ENCODE measurements around the gene CYP2B6.
"Not testable (repeated sequence)": the region's sequence is repeated elsewhere in the genome, so short reads cannot be mapped to it uniquely, and the experiment has no call there.

CYP2B6 gene

DNA sequence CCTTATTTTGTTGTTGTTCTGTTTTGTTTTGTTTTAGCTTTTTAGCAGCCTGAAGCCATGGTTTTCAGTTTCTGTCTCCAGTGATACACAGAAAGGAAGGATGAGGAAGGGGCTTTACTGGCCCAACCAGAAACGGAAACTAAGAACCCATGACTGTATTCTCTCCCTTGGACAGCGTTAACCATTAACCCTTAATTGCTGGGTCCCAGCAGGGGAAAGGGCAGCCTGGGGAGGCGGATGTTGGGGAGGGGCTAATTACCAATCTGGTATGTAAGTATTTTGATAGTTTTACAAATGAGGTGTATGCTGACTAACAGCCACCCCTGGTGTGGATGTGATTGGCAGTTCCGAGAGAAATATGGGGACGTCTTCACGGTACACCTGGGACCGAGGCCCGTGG, 12.6 kb downstream of the CYP2B6 start:
- not testable (repeated sequence) for H3K9me3 Mint-ChIP-seq; H3K27ac Mint-ChIP-seq; DNase-seq; H3K4me1 Mint-ChIP-seq; H3K36me3 Mint-ChIP-seq (ENCODE audit: low read depth); H3K4me3 Mint-ChIP-seq; ATAC-seq
- peaks cover 16% of the 10 kb centered on the region for H3K27me3 Mint-ChIP-seq

DNA sequence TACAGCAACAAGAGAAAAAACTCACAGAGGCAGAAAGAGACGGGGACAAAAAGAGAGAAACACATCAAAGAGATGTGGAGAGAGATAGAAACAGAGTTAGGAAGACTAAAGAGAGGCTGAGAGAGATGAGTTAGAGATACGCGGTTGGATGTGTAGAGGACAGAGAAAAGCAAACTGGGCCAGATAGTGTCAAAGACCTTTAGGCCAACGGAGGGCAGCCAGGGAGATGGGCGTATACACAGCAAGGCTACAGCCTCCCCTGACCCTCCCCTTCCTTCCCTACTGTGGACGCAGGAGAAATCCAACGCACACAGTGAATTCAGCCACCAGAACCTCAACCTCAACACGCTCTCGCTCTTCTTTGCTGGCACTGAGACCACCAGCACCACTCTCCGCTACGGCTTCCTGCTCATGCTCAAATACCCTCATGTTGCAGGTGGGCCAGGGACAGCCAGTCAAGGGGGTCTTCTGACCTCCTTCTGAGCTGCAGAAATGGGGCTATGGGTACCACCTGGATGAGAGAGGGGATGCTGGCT, 18.7 kb downstream of the CYP2B6 start:
- ATAC-seq: no peak
- H3K4me1 Mint-ChIP-seq: no peaks in the 10 kb centered on the region
- H3K36me3 Mint-ChIP-seq (ENCODE audit: low read depth): no peaks in the 10 kb centered on the region
- no peak for DNase-seq
- H3K4me3 Mint-ChIP-seq: no peak overlapping the region
- H3K27ac Mint-ChIP-seq: no peak overlapping the region
- no peaks in the 10 kb centered on the region for H3K9me3 Mint-ChIP-seq
- peaks cover 45% of the 10 kb centered on the region for H3K27me3 Mint-ChIP-seq

DNA sequence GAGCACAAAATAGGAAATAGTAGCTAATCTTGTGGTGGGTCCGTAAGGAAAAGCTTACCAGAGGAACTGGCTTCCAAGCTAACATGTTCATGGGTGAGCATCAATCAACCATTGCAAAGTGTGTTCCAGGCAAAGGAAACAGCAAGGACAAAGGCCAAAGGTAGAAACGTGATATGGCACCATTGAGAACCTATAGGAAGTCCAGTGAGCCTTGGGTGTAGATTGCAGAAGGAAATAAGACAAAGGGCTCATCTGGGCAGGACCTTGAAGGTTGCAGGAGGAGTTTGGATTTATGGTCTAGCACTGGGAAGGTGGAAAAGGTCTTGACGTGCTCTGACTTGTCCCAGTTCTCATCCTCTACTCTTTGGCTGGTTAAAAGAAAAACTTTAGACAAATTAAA, 22.3 kb downstream of the CYP2B6 start:
- Mint-ChIP-seq H3K27ac (no peak overlapping the region), H3K4me1 (no peaks in the 10 kb centered on the region), H3K4me3 (no peak overlapping the region), H3K36me3 (ENCODE audit: low read depth) (no peaks in the 10 kb centered on the region), H3K27me3 (peaks cover 34% of the 10 kb centered on the region), H3K9me3 (no peaks in the 10 kb centered on the region)
- DNase-seq: no peak
- ATAC-seq: no peak

DNA sequence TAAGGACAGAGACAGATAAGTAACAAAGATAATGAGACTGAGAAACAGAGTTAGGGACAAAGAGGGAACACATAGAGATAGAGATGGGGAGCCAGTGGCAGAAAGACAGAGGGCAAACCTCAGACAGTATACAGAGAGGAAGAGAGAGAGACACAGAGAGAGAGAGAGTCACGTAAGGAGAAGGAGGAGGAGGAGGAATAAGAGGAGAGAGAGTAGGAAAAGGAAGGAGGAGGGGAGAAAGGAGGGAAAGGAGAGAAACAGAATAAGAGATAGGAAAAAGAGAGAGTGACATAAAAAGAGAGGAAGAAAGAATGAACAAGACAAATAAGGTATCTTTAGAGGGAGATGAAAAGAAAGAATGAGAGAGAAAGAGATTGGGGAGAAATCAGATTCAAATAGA, 23.6 kb downstream of the CYP2B6 start:
- no peak for DNase-seq
- no peaks in the 10 kb centered on the region for H3K4me1 Mint-ChIP-seq
- no peak overlapping the region for H3K27ac Mint-ChIP-seq
- H3K9me3 Mint-ChIP-seq: no peaks in the 10 kb centered on the region
- H3K36me3 Mint-ChIP-seq (ENCODE audit: low read depth): no peaks in the 10 kb centered on the region
- peaks cover 31% of the 10 kb centered on the region for H3K27me3 Mint-ChIP-seq
- ATAC-seq: no peak
- no peak overlapping the region for H3K4me3 Mint-ChIP-seq

DNA sequence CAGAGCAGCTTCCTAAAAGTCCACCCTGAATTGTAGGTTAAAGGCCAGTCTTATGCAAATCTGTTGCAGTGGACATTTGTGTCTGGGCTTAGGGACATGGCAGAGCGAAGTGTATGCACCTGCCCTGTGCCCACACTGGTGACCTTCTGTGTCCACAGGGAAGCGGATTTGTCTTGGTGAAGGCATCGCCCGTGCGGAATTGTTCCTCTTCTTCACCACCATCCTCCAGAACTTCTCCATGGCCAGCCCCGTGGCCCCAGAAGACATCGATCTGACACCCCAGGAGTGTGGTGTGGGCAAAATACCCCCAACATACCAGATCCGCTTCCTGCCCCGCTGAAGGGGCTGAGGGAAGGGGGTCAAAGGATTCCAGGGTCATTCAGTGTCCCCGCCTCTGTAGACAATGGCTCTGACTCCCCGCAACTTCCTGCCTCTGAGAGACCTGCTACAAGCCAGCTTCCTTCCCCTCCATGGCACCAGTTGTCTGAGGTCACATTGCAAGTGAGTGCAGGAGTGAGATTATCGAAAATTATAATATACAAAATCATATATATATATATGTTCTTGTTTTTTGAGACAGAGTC, 25.5 kb downstream of the CYP2B6 start:
- H3K4me3 Mint-ChIP-seq: no peak overlapping the region
- no peak for DNase-seq
- peaks cover 20% of the 10 kb centered on the region for H3K27me3 Mint-ChIP-seq
- no peak for ATAC-seq
- H3K36me3 Mint-ChIP-seq (ENCODE audit: low read depth): no peaks in the 10 kb centered on the region
- H3K9me3 Mint-ChIP-seq: no peaks in the 10 kb centered on the region
- H3K27ac Mint-ChIP-seq: no peak overlapping the region
- no peaks in the 10 kb centered on the region for H3K4me1 Mint-ChIP-seq

DNA sequence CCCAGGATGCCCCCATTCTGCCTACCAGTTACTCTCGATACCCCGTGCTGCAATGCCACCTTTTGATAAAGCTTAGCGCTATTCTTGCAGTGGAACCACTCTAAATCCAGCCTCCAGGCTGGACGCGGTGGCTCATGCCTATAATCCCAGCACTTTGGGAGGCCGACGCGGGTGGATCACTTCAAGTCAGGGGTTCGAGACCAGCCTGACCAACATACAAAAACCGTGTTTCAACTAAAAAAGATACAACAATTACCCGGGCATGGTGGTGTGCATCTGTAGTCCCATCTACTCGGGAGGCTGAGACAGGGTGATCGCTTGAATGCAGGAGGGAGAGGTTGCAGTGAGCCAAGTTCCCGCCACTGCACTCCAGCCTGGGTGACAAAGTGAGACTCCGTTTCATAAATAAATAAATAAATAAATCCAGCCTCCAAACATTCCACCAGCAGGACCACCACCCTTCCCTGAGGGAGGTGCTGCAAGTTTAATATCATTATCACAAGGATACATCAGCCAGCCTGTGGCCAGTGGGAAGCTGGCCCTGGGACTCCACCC, 27.7 kb downstream of the CYP2B6 start:
- Mint-ChIP-seq H3K27ac (no peak overlapping the region), H3K9me3 (no peaks in the 10 kb centered on the region), H3K36me3 (ENCODE audit: low read depth) (no peaks in the 10 kb centered on the region), H3K4me3 (no peak overlapping the region), H3K27me3 (peaks cover 7% of the 10 kb centered on the region), H3K4me1 (no peaks in the 10 kb centered on the region)
- ATAC-seq (no peak), DNase-seq (no peak)

DNA sequence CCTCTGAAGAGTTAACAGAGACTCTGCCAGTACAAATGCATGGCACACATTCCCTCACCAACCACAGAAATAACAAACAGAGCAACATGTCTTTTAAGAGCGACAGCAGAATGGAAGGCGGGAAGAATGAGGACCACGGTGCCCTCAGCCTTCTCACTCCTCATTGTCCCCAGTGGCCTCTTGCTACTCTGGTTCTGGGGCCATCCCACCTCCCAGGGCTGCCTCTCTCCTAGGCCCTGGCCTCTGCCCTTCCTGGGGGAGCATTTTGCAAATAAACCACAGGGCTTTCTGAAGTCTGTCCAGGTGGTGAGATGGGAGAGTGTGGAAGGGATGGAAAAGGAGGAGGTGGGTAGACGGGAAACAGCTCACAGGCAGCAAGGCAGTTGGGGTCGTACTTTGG, 28.3 kb downstream of the CYP2B6 start:
- DNase-seq (no peak), ATAC-seq (no peak)
- Mint-ChIP-seq H3K9me3 (no peaks in the 10 kb centered on the region), H3K4me3 (no peak overlapping the region), H3K4me1 (no peaks in the 10 kb centered on the region), H3K36me3 (ENCODE audit: low read depth) (no peaks in the 10 kb centered on the region), H3K27ac (no peak overlapping the region), H3K27me3 (peaks cover 8% of the 10 kb centered on the region)

DNA sequence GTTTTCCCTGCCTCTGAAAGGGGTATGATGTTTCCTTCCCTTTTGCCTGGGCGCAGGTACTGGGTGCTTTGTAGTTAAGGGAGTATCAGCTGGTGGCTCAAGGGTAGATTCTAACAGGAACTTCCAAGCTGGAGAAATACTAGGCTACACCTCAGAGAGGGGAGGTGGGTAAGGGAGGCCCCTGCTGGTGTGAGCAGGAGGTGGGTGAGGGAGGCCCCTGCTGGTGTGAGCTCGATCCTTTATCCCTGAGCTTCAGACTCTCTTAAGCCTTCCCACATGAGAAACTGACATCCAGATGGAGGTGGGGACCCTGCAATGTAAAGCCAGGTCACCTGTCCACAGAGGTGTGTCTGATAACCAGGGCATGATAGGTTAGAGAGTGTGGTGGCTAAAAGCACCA, 32.1 kb downstream of the CYP2B6 start:
- H3K36me3 Mint-ChIP-seq (ENCODE audit: low read depth): no peaks in the 10 kb centered on the region
- H3K9me3 Mint-ChIP-seq: no peaks in the 10 kb centered on the region
- H3K27ac Mint-ChIP-seq: no peak overlapping the region
- H3K4me3 Mint-ChIP-seq: no peak overlapping the region
- DNase-seq (no peak), ATAC-seq (no peak)
- peaks cover 23% of the 10 kb centered on the region for H3K27me3 Mint-ChIP-seq
- H3K4me1 Mint-ChIP-seq: no peaks in the 10 kb centered on the region

DNA sequence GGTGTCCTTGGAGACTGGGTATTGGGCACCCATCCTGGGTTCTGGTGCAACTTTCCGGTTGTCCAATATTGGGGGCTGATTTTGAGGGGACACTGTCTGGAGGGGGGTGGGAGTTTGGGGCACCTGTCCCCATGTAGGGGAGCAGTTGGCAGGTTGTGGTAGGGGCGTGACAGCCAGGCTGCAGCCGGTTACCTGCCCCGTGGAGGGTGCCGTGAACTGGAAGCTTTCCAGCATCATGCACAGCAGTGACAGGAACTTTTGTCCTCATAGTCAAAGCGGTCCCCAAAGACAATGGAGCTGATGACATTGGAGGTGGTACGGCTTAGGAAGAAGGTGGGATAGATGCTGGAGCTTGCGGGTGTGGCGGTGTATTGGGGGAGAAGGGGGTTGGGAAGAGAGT, 34.3 kb downstream of the CYP2B6 start:
- no peak overlapping the region for H3K27ac Mint-ChIP-seq
- no peaks in the 10 kb centered on the region for H3K9me3 Mint-ChIP-seq
- no peaks in the 10 kb centered on the region for H3K4me1 Mint-ChIP-seq
- ATAC-seq: no peak
- H3K27me3 Mint-ChIP-seq: peaks cover 23% of the 10 kb centered on the region
- no peak for DNase-seq
- no peak overlapping the region for H3K4me3 Mint-ChIP-seq
- H3K36me3 Mint-ChIP-seq (ENCODE audit: low read depth): no peaks in the 10 kb centered on the region

DNA sequence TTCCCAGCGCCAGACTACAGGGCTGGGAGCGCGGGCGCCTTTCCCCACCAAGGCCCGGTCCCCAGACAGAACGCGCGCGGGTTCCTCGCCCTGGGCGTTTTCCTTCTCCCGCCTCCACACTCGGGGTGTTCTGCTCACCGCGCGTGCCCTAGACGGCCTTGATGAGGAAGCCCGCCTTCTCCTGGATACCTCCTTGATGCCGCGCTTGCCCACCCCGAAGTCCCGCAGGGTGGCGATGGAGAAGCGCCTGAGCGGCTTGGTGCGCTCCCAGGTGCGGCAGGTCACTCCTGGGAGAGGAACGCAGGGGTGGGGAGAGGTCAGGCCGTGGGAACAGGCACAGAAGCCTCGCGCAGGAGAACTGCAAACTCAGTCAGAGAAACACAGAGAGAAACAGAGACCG, 34.8 kb downstream of the CYP2B6 start:
- ATAC-seq: no peak
- no peak for DNase-seq
- Mint-ChIP-seq H3K36me3 (ENCODE audit: low read depth) (no peaks in the 10 kb centered on the region), H3K4me1 (no peaks in the 10 kb centered on the region), H3K4me3 (no peak overlapping the region), H3K27me3 (peaks cover 23% of the 10 kb centered on the region), H3K9me3 (no peaks in the 10 kb centered on the region), H3K27ac (no peak overlapping the region)

DNA sequence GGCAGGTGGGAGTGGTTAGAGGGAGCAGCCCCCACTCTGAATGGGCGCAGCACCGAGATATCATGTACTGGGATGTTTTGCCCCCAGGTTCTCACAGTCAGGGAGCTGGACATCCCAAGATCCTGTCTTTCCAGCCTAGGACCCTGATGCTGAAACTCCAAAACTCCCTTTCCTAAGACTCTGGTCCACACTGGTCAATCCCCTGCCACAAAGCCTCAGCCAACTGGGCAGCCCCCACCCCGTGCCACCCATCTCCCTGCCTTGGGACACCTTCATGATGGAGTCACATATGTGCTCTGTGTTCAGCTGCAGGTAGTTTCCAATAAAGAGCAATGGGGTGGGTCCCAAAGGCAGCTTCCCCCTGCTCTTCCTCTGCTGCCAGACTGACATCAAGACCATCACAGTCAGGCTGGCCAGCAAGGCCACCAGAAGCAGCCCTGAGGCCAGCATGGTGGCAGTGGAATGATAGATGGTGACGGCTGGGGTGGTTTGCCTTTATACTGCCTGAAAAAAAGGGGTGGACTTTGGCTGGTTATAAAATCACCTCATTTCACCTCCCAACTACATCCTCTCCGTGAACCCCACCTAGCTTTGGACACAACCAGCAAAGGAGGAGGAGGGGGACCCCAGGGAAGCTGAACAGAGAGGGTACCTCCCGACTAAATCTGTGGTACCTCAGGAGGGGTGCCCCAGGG, 36.3 kb downstream of the CYP2B6 start:
- no peaks in the 10 kb centered on the region for H3K4me1 Mint-ChIP-seq
- H3K27me3 Mint-ChIP-seq: peaks cover 23% of the 10 kb centered on the region
- H3K27ac Mint-ChIP-seq: no peak overlapping the region
- ATAC-seq (no peak), DNase-seq (no peak)
- no peaks in the 10 kb centered on the region for H3K36me3 Mint-ChIP-seq (ENCODE audit: low read depth)
- no peaks in the 10 kb centered on the region for H3K9me3 Mint-ChIP-seq
- H3K4me3 Mint-ChIP-seq: no peak overlapping the region

DNA sequence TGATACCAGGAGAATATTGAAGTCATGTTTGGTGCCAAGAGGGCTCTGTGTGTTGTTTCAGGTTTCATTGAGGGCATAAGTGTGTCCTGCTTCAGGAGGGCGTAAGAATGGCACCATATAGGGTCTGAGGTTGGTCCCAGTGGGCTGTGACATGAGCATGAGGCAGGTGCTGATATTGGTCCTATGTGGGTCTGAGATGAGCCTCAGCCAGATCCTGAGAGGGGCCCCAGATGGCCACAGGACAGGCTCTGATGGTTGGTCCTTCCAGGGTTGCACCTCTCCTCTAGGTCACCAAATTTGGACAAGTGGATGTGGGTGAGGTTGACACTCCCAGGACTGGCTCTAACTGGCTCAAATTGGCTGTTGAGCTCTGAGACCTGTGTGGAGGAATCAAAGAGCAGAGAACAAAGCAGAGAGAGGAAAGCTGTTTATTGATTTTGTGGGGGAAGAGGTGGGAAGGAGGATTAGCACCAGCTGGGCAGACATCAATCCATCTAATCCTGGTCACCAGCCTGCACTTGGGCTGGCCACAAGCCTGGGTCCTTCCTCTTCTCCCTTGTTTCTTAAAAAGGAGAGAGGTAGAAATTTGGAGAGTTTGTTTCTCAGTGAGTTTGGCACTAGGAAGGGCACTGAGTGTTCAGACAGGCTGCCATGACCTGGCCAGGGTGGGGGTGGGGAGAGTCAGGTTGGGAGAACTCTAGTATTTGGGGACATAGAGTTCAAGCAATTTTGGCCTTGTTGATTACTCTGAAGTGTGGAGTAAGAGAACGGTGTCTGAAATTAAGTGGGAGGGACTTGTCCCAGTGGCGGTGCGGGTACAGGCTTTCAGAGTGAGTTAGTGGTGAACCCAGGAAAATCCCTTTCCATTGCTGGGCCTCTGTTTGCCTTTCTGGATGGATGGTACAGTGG, 38.7 kb downstream of the CYP2B6 start:
- Mint-ChIP-seq H3K9me3 (no peaks in the 10 kb centered on the region), H3K4me3 (no peak overlapping the region), H3K4me1 (peaks cover 2% of the 10 kb centered on the region), H3K27ac (no peak overlapping the region), H3K27me3 (peaks cover 18% of the 10 kb centered on the region), H3K36me3 (ENCODE audit: low read depth) (no peaks in the 10 kb centered on the region)
- ATAC-seq: no peak
- no peak for DNase-seq

DNA sequence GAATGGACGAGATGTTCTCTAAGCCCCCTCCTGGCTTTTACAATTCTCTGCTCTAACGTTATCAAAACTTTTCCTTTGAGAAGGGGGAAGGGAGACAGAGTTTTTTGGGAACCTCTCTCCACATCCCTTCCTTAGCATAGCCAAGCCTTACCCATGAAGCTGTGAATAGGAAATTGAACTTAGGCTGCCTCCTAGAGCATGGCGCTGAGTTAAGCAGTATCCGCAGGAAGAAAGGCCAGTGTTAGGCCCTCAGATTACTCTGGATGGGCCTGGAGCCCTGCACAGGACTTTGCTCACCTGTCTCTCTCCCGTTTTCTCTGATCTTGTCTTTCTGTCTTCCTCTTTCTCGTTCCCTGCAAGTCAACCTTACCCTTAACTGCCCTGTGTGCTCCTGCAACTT, 39.6 kb downstream of the CYP2B6 start:
- Mint-ChIP-seq H3K4me1 (peaks cover 2% of the 10 kb centered on the region), H3K36me3 (ENCODE audit: low read depth) (no peaks in the 10 kb centered on the region), H3K27ac (no peak overlapping the region), H3K9me3 (no peaks in the 10 kb centered on the region), H3K27me3 (peaks cover 9% of the 10 kb centered on the region), H3K4me3 (no peak overlapping the region)
- ATAC-seq (no peak), DNase-seq (no peak)

DNA sequence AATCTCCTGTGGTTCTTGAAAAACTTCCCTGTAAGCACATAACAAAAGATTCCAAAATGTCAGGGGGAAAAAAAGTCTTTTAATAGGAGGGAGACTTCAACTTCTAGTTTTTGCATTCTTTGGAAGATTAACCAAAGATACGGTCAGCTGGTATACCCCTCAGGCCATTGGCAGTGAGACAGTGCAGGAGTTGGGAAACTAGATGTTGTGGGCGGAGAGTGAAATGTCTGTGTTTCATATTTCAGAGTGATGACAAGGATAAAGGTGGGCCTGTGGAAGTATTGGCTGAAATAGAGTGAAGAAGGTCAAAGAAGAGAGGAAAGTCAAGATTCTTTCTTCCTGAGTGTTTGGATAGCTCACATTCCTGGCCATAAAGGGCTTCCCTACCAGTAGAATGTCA, 40.8 kb downstream of the CYP2B6 start:
- H3K9me3 Mint-ChIP-seq: no peaks in the 10 kb centered on the region
- H3K27ac Mint-ChIP-seq: no peak overlapping the region
- peaks cover 2% of the 10 kb centered on the region for H3K4me1 Mint-ChIP-seq
- no peaks in the 10 kb centered on the region for H3K36me3 Mint-ChIP-seq (ENCODE audit: low read depth)
- DNase-seq: no peak
- no peak overlapping the region for H3K4me3 Mint-ChIP-seq
- H3K27me3 Mint-ChIP-seq: no peaks in the 10 kb centered on the region
- no peak for ATAC-seq

DNA sequence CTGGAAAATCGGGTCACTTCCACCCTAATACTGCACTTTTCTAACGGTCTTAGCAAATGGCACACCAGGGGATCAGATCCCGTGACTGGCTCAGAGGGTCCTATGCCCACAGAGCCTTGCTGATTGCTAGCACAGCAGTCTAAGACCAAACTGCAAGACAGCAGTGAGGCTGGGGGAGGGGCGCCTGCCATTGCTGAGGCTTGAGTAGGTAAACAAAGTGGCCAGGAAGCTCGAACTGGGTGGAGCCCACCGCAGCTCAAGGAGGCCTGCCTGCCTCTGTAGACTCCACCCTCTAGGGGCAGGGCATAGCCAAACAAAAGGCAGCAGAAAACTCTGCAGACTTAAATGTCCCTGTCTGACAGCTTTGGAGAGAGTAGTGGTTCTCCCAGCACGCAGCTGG, 42.2 kb downstream of the CYP2B6 start:
- not testable (repeated sequence) for H3K9me3 Mint-ChIP-seq, H3K4me3 Mint-ChIP-seq

More for the DNA sequence above, 42.2 kb downstream of the CYP2B6 start:
- H3K36me3 Mint-ChIP-seq (ENCODE audit: low read depth); DNase-seq; ATAC-seq; H3K27me3 Mint-ChIP-seq; H3K4me1 Mint-ChIP-seq; H3K27ac Mint-ChIP-seq: not testable (repeated sequence)
